Measurements from ENCODE around the gene PALM. TPM values are rescaled to one million over a fixed set of nuclear protein-coding genes. Genes with fewer than 3 reads are reported as not detected.

The PALM gene
- polyA plus RNA-seq, 2 of the 4 experiments (the other 2 are of a cell fraction) = 3.0 to 15.7 TPM

DNA sequence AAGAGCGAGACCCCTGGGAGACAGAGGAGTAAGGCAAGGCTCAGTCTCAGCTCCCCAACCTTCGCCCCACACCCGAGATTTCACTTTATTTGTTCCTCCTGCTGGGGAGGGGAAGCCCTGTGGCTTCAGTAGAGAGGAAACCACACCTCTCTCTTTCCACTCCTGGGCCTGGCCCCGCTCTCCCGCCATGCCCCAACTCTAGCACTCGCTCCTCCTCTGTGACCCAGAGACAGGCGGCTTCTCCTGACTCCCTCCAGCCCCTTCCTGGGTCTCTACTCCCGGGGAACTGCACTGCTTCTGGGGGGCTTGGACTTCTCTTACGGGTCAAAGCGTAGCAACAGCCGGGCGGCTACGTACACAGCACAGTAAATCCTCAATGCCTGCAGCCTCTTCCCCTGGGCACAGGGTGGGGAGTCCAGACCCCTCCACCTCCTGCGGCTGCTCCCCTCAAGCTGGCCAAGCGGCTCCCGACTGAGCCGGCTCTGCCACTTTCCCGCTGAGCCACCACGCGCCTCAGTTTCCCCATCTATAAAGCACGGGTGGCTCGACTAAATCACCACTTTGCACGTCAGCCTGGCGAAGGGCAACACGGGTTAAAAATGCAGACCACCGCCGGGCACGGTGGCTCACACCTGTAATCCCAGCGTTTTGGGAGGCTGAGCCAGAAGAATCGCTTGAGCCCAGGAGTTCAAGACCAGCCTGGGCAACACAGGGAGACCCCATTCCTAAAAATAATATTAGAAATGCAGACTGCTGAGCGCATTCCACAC is 47.1 kb upstream of the PALM start:
- 20% methylated on average over 22 of the region's 31 CpGs for WGBS (ENCODE audit: missing lambda C conversion rate)
- H3K4me2 ChIP-seq = peak overlapping the region; percentile 98
- peak overlapping the region; percentile 100 for H3K4me3 ChIP-seq
- H3K9me3 ChIP-seq = no peaks in the 10 kb centered on the region
- 0 out of 6 replicates have a peak, but pooled peaks of 1 of the 2 experiments have one; percentile 6 for ATAC-seq
- POLR2A ChIA-PET = no interaction called here
- FAIRE-seq = no peak
- peak overlapping the region; percentile 99 to 100 for H3K27ac ChIP-seq
- H3K4me1 ChIP-seq = peaks cover 24% of the 10 kb centered on the region; the same call in 2 of the 3 replicates
- TF ChIP-seq HOXB13 (CRISPR knock-in tag; IDR thresholded peaks at IDR 0.05; ENCODE audit: low read depth) (no peak), CBX8 (IDR thresholded peaks at IDR 0.05) (no peak), ZSCAN20 (CRISPR knock-in tag; IDR thresholded peaks at IDR 0.05) (no peak), NPAS2 (CRISPR knock-in tag; IDR thresholded peaks at IDR 0.05; ENCODE audit: borderline replicate concordance) (no peak), FOSB (CRISPR knock-in tag; IDR thresholded peaks at IDR 0.05) (no peak), EHF (CRISPR knock-in tag; IDR thresholded peaks at IDR 0.05) (no peak)
- TF ChIP-seq, protein P1, sequence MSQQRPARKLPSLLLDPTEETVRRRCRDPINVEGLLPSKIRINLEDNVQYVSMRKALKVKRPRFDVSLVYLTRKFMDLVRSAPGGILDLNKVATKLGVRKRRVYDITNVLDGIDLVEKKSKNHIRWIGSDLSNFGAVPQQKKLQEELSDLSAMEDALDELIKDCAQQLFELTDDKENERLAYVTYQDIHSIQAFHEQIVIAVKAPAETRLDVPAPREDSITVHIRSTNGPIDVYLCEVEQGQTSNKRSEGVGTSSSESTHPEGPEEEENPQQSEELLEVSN (IDR thresholded peaks at IDR 0.05; ENCODE audit: borderline replicate concordance, low read depth) = no peak
- TF ChIP-seq, protein P2, sequence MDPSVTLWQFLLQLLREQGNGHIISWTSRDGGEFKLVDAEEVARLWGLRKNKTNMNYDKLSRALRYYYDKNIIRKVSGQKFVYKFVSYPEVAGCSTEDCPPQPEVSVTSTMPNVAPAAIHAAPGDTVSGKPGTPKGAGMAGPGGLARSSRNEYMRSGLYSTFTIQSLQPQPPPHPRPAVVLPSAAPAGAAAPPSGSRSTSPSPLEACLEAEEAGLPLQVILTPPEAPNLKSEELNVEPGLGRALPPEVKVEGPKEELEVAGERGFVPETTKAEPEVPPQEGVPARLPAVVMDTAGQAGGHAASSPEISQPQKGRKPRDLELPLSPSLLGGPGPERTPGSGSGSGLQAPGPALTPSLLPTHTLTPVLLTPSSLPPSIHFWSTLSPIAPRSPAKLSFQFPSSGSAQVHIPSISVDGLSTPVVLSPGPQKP (IDR thresholded peaks at IDR 0.05; ENCODE audit: low read depth, low read length) = no peak
- TF ChIP-seq, protein P3, sequence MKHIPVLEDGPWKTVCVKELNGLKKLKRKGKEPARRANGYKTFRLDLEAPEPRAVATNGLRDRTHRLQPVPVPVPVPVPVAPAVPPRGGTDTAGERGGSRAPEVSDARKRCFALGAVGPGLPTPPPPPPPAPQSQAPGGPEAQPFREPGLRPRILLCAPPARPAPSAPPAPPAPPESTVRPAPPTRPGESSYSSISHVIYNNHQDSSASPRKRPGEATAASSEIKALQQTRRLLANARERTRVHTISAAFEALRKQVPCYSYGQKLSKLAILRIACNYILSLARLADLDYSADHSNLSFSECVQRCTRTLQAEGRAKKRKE (CRISPR knock-in tag; IDR thresholded peaks at IDR 0.05; ENCODE audit: low read depth) = no peak
- DNase-seq (ENCODE audit: low read depth in 1 of 2, low spot score in 1 of 2) = no peak
- CTCF ChIA-PET = interaction anchor here (1.0 kb wide), 1 partner anchor 74 kb away, joined by 4 read pairs; no protein-coding TSS in a partner anchor

DNA sequence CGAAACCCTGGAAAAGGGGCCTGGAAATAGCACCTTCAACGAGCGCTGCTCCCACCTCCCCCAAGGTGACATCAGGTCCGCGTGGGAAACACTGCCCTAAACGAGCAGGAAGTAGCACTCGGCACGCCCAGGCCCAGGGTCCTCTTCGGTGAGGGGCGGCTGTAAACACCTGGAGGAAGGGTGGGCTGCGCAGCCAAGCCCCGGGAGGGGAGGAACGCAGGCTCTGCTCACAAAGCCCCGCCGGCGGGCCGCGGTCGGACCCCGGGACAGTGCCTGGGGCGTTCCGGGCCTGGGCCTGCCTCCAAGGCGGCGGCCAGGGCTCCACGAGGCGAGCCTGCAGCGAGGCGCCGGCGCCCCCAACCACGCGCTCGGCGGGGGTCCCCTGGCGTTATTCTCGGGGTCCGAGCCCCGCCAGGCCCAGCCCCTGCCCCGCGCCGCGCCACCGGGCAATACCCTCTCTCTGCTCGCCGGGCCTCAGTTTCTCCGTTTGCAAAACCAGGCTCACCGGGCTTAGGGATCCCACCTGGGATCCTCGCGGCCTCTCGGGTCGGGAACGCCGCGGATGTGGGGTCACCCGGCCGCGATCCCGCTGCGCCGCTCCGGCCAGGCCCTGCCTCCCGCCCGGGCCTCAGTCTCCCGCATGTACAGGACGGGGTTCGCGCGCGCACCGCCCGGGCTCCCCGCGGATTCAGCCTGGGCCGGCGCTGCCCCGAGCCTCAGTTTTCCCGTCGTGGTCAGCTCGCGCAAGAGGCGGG is 46.4 kb upstream of the PALM start:
- FAIRE-seq (no peak), DNase-seq (ENCODE audit: low read depth in 1 of 2, low spot score in 1 of 2) (peak in 1 of 2 experiments; percentile 46), ATAC-seq (peak in 1 of 2 experiments; percentile 13; a peak in 2 of 6 replicates)
- ChIA-PET POLR2A (interaction anchor here (0.6 to 1.4 kb wide), 5 partner anchors 15 to 88 kb away, joined by 3 to 8 read pairs (median 4); partner anchors contain the start of genes FSTL3 and MISP), CTCF (interaction anchor here (0.6 to 1.9 kb wide), 4 partner anchors 72 to 261 kb away, joined by 5 to 11 read pairs (median 7); no protein-coding TSS in a partner anchor)
- Histone ChIP-seq H3K9me3 (no peaks in the 10 kb centered on the region), H3K4me2 (peak overlapping the region; percentile 98), H3K4me3 (peak overlapping the region; percentile 100), H3K27ac (peak overlapping the region; percentile 99 to 100), H3K4me1 (peaks cover 24% of the 10 kb centered on the region; the same call in 2 of the 3 replicates)
- WGBS (ENCODE audit: missing lambda C conversion rate) = 0% methylated on average over 3 of the region's 81 CpGs
- TF ChIP-seq, protein P4, sequence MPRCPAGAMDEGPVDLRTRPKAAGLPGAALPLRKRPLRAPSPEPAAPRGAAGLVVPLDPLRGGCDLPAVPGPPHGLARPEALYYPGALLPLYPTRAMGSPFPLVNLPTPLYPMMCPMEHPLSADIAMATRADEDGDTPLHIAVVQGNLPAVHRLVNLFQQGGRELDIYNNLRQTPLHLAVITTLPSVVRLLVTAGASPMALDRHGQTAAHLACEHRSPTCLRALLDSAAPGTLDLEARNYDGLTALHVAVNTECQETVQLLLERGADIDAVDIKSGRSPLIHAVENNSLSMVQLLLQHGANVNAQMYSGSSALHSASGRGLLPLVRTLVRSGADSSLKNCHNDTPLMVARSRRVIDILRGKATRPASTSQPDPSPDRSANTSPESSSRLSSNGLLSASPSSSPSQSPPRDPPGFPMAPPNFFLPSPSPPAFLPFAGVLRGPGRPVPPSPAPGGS (IDR thresholded peaks at IDR 0.05) = no peak
- TF ChIP-seq PHF8 (IDR thresholded peaks at IDR 0.05; ENCODE audit: borderline replicate concordance, low read depth) = peak; percentile 44; the same call in 1 of the 2 replicates
- TF ChIP-seq, protein P5, sequence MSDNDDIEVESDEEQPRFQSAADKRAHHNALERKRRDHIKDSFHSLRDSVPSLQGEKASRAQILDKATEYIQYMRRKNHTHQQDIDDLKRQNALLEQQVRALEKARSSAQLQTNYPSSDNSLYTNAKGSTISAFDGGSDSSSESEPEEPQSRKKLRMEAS (IDR thresholded peaks at IDR 0.05) = peak; percentile 31; the same call in 1 of the 2 replicates

Measured in A549 (cell line).